Stimulated activated CD4-positive, alpha-beta T cell treated with anti-CD3 and anti-CD28 coated beads, Interleukin-12 subunit alpha, Interleukin-12 subunit beta, amount 100 ng/mL, for 24 hours (primary cell): Measurements from ENCODE around the gene HSBP1.

ENCODE experiments used
- DNase-seq, 2 experiments: peaks; one replicate each; pipeline ENCODE4 v3.0.0-alpha.2; 2020; ENCODE audit warnings: low read depth in 2 of 2

HSBP1 gene

DNA sequence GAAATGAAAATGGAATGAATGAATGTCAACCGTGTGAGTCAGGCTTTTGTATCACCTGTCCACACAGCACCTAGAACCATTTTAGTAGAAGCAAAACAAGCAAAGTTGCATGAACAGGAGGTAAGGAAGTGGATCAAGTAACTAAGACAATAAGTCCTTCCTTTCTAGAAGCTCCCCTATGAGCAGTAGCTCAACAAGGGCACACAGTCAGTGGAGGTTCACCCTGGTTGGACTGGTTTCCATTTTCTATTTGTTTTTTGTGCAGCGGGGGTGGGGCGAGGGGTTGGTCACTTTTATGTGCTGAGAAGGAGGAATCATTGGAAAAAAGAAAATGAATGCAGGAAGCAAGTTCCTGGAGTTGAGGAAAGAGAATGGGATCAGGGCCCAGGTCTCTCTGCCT, 4.0 kb upstream of the HSBP1 start:
- DNase-seq: no peak

DNA sequence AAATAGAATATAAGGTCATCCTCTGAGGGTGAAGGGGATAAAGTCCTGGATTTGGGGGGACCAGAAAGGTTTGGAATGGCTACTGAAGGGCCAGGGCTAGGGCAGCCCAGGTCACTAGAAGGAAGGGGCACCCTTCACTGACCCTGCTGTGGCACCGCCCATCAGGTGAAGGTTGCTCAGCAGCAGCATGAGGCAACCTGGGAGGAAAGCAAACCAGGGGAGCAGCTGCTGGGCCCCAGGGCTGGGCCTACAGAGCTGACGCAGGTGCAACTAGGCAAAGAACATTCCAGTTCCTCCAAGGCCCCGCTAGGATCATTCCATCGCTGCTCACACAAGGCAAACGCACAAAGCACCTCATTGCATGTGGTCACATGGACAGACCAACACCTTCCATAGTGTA, 3.4 kb upstream of the HSBP1 start:
- no peak for DNase-seq

- DNase-seq: no peak
Measured at GRCh38 chr16:83806036-83806435, 1.7 kb upstream of the HSBP1 start.

- DNase-seq: no peak
Measured at GRCh38 chr16:83806731-83807130, 1.0 kb upstream of the HSBP1 start.

GRCh38 chr16:83807327-83807709, 460 bp upstream of the HSBP1 start:
- DNase-seq: no peak

DNA sequence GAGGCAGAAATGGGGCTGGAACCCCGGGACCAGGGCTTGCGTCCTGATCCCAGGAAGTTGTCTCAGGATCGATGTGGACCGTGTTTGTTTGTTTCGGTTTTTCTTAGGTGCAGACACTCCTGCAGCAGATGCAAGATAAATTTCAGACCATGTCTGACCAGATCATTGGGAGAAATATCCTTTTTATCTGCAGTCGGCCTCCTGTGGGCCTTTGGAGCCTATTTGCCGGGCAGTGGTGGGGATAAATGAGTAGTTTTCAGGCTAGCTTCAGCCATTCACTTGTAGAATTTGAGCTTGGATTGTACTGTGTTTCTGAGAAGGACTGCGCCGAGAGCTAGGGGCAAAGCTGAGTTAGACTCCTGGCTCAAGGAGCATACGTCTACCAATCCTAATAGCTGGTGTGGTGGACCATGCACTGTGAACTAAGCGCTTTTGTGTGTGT, 816 bp downstream of the HSBP1 start:
- DNase-seq: no peak

- no peak for DNase-seq
Measured at GRCh38 chr16:83809092-83809491, 1.3 kb downstream of the HSBP1 start.

- DNase-seq: no peak
Measured at GRCh38 chr16:83810901-83811300, 3.1 kb downstream of the HSBP1 start.

DNA sequence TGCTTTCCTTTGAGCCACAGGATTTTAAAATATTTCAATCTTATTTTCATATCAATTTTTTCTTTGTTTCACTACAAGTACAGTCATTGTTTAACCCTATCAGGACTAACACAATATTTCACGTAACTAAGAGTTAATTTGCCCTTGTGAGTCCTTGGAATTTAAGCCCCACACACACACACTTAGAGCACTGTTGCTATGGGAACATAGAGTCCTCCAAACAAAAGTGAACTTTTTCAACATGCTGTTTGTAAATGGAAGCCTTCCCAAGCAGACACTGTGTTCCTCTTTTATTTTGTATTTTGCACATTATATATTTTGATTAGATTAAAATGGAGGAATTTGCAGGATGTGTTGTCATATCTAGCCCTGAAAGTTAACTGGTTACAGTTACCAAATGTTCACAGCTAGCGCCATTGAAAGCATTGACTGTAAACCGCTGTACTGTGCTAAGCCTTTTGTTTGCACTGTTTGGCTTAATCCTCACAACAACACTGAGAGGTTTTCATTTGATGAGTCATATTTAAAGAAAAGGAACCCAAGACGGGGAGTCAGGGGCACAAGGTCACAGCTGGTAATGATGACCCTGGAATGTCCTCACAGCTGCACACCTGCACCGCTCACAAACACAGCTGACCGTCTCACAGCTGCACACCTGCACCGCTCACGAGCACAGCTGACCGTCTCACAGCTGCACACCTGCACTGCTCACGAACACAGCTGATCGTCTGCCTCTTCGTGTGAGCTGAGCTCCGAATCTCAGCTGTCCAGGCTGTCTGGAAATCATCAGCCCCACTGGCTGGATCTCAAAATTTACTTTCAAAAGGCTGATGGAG, 6.3 kb downstream of the HSBP1 start:
- DNase-seq: no peak

- no peak for DNase-seq
Measured at GRCh38 chr16:83814659-83814985, 6.8 kb downstream of the HSBP1 start.

- no peak for DNase-seq
Measured at GRCh38 chr16:83817022-83817421, 9.2 kb downstream of the HSBP1 start.

GRCh38 chr16:83818276-83818675, 10.5 kb downstream of the HSBP1 start:
- no peak for DNase-seq

DNA sequence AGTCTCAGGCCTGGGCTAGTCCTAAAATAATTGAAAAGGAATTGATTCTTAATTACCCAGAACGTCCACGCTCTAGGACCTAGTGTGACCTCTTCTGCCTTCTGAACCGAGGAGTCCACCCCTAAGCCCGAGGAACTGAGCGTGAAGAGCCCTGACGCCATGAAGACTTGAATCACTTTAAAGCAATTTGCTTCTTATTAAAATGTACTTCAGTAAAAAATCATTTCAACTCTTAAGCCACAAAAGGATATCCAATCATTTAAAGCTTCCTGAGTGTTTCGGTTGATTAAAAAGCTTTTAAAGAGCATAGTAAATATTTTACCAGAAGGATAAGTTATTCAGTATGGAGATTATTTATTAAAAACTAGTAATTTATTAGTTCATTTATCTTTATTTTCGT, 11.6 kb downstream of the HSBP1 start:
- no peak for DNase-seq

GRCh38 chr16:83826146-83826913, 18.6 kb downstream of the HSBP1 start:
- DNase-seq: peak; percentile 54 to 78

GRCh38 chr16:83830091-83830768, 22.5 kb downstream of the HSBP1 start:
- DNase-seq: no peak

- no peak for DNase-seq
Measured at GRCh38 chr16:83830769-83831455, 23.1 kb downstream of the HSBP1 start.

DNA sequence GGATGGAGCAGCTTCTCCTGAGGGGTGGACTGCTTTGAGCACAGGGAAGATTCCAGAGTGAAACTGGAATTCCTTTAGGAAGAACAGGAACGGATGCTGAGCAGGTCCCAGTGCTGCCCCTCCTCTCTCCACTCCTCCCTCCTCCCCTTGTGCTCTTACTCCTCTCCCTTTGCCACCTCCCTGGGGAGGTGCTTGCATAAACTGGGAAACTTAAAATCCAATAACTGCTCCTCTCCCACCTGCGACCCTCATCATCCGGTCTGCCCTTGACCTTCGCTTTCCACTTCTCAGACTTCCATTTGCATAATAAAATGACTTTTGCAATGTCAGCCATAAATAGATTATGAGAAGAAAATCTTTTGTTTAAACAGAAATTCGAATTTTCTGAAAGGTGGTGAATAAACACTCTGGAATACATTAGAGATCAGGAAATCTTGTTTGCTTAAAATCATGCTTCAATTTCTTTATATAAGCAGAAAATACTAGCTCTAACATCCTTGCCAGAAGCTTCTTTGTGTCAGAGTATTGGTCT, 23.7 kb downstream of the HSBP1 start:
- DNase-seq: no peak

GRCh38 chr16:83833921-83834320, 26.1 kb downstream of the HSBP1 start:
- DNase-seq: no peak

- no peak for DNase-seq
Measured at GRCh38 chr16:83835586-83836566, 28.1 kb downstream of the HSBP1 start.

- no peak for DNase-seq
Measured at GRCh38 chr16:83837566-83837965, 29.8 kb downstream of the HSBP1 start.

DNA sequence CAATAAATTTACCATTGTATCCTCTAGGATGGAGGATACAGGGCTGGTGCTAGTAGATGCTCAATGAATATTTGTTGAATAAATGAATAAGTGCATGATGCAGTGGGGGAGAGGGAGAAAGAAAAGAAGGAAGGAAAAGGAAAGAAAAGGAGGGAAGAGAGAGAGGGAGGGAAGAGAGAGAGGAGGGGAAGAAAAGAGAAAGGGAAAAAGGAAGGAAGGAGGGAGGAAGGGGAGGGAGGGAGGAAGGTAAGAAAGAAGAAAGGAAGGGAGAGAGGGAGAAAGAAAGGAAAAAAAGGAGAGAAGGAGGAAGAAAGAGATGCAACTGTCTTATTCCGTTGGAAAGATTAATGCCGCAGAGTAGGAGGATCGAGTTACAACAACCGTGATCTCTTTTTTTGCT, 30.4 kb downstream of the HSBP1 start:
- no peak for DNase-seq
